ENCODE results near the gene PSD4. TPM values are rescaled to one million over a fixed set of nuclear protein-coding genes. Genes with fewer than 3 reads are reported as not detected.

The PSD4 gene
- 14.4 and 29.4 TPM in 2 replicates for total RNA-seq

GRCh38 chr2:113173542-113174375 is at the start of gene PSD4:
Gene PSD4 (plus strand): TSS chr2:113173971. CDS start chr2:113182457, 8,486 bp downstream.

GRCh38 chr2:113126845-113127645 is 46.7 kb upstream of the PSD4 start, which contains the start of gene IL1RN:
Gene IL1RN (plus strand): TSS chr2:113127598. CDS start chr2:113127625, 27 bp downstream.

Other genes with a start within 250 kb of the PSD4 start
- 1.7 and 2.6 TPM in 2 replicates for gene IL36G, start 196.0 kb upstream of the PSD4 start, total RNA-seq
- 1.0 and 1.2 TPM in 2 replicates for gene IL36A, start 168.5 kb upstream of the PSD4 start, total RNA-seq
- gene IL36B, start 121.1 kb upstream of the PSD4 start, total RNA-seq, result under 0.01 TPM in 1 of 2 replicates, not detected in the other
- 2.0 and 5.1 TPM in 2 replicates for gene IL36RN, start 114.8 kb upstream of the PSD4 start, total RNA-seq
- gene IL1F10, start 106.0 kb upstream of the PSD4 start, total RNA-seq, result 0.34 TPM in 1 of 2 replicates, not detected in the other
- gene IL1RN, start 46.4 kb upstream of the PSD4 start, total RNA-seq, result 53.7 and 106 TPM in 2 replicates
- gene PAX8, start 105.0 kb downstream of the PSD4 start, total RNA-seq, result under 0.01 and 1.1 TPM in 2 replicates